IMR-90 (cell line): ENCODE results near the gene F13A1.
A peak's percentile ranks its signal among the peaks of the same experiment; 100 is the strongest.

Source experiments
- CEBPB ChIP-seq: IDR thresholded peaks from 2 replicates; pipeline ENCODE4 v1.6.1; 2012; ENCODE audit warnings: low read depth, low read length, improper control_type of control experiment
- CTCF ChIP-seq: conservative IDR thresholded peaks from 2 replicates; pipeline ENCODE4 v1.5.1; 2012; ENCODE audit warnings: mild to moderate bottlenecking, low read depth, low read length, improper control_type of control experiment
- ELK1 ChIP-seq: fragments of 150-350 bp; IDR thresholded peaks from 2 replicates; pipeline ENCODE4 v1.6.1; 2016; ENCODE audit warnings: low read depth, mild to moderate bottlenecking, low read length, moderate library complexity, borderline replicate concordance
- MXI1 ChIP-seq: IDR thresholded peaks from 2 replicates; pipeline ENCODE4 v1.6.1; 2012; ENCODE audit warnings: low read depth, mild to moderate bottlenecking, low read length, moderate library complexity, borderline replicate concordance
- POLR2A ChIP-seq: IDR thresholded peaks from 2 replicates; pipeline ENCODE4 v1.6.1; 2012; ENCODE audit warnings: mild to moderate bottlenecking, low read depth, low read length

- no peak for TF ChIP-seq CTCF
- TF ChIP-seq POLR2A = no peak
- TF ChIP-seq MXI1 = no peak
- no peak for TF ChIP-seq ELK1
- peak; percentile 80 for TF ChIP-seq CEBPB
Measured at GRCh38 chr6:6277413-6277812, 43.0 kb downstream of the F13A1 start.
